ENCODE data around the gene PPP1R7.

- TF ChIP-seq POLR2A (IDR thresholded peaks at IDR 0.05; ENCODE audit: low read length) (no peak), GATA1 (IDR thresholded peaks at IDR 0.05; ENCODE audit: low read depth, low read length) (no peak)
Measured at GRCh38 chr2:241208058-241208457, 57.8 kb downstream of the PPP1R7 start.

Measured in erythroblast (primary cell).